Motor neuron (in vitro differentiated cells): Measurements from ENCODE around the gene LTBP1. TPM values are rescaled to one million over a fixed set of nuclear protein-coding genes. Genes with fewer than 3 reads are reported as not detected.
"Not testable (repeated sequence)": the region's sequence is repeated elsewhere in the genome, so short reads cannot be mapped to it uniquely, and the experiment has no call there.

ENCODE experiments used
- ATAC-seq, 8 experiments: fragments of 200-7000 bp; cut with Tn5 transposase; replicated peaks in 6 of 8; 2 replicates each; pipeline ENCODE4 v1.8.0; 2021; ENCODE audit warnings: mild to moderate bottlenecking in 8 of 8, moderate library complexity in 8 of 8
- H3K27ac ChIP-seq, 2 donors: fragments of 250-450 bp; sonication (Bioruptor Pico); 2 replicates each; pipeline ENCODE4 v1.9.0; 2021; ENCODE audit warnings: antibody characterized with exemption in 2 of 2, mild to moderate bottlenecking in 2 of 2, moderate library complexity in 1 of 2
- H3K4me1 ChIP-seq, 2 donors: fragments of 250-450 bp; sonication (Bioruptor Pico); replicated peaks in 1 of 2; 2 replicates each; pipeline ENCODE4 v1.6.1; 2021; ENCODE audit warnings: antibody characterized with exemption in 2 of 2, mild to moderate bottlenecking in 2 of 2, moderate library complexity in 1 of 2
- H3K4me3 ChIP-seq, 5 donors: fragments of 250-450 bp; sonication (Bioruptor Pico); 2 replicates each; pipeline ENCODE4 v1.9.0; 2021; ENCODE audit warnings: antibody characterized with exemption in 5 of 5, mild to moderate bottlenecking in 5 of 5, moderate library complexity in 4 of 5
- WGBS, 10 experiments: fragments of 450-650 bp; shearing (Covaris generic); methylation state at CpG; one replicate each; pipeline ENCODE4 v1.0.0; 2022; 5-methylcytosine and 5-hydroxymethylcytosine counted together
- in situ Hi-C, 9 experiments: fragments of 400-800 bp; cut with MboI; loops; one replicate each; pipeline ENCODE4 v1.15.0; 2021; ENCODE audit warnings: low sequenced_read_pairs in 9 of 9, low pct_unique_long_range_greater_than_20kb in 2 of 9; ENCODE audit not compliant: unreplicated experiment in 9 of 9
- total RNA-seq, 8 experiments: library from RNA; unstranded; fragments of 300-600 nt; gene quantifications; 2 replicates each; pipeline versions ENCODE4 v1.2.3 to v1.2.4, GENCODE V29; 2022

Gene LTBP1
- total RNA-seq, 8 experiments from 2014 or later: 2.8 to 692 (median 20.8) TPM

DNA sequence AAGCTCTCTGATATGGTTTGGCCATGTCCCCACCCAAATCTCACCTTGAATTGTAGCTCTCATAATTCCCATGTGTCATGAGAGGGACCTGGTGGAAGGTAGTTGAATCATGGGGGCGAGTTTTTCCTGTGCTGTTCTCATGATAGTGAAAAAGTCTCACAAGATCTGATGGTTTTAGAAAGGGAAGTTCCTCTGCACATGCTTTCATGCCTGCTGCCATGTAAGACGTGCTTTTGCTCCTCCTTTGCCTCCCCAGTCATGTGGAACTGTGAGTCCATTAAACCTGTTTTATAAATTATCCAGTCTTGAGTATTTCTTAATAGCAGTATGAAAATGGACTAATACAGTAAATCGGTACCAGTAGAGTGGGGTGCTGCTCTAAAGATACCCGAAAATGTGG, 34.9 kb downstream of the LTBP1 start:
- H3K4me3 ChIP-seq: no peak overlapping the region
- no peak for ATAC-seq
- in situ Hi-C loops: no loop called here
- 20 to 100% (median 88%) methylated on average over 1 to 3 of the region's 4 CpGs; no CpG with 5 or more reads in 3 of the 10 experiments for WGBS, 10 experiments
- peaks cover 0 to 3% of the 10 kb centered on the region in 2 donors for H3K4me1 ChIP-seq
- H3K27ac ChIP-seq: no peak overlapping the region

DNA sequence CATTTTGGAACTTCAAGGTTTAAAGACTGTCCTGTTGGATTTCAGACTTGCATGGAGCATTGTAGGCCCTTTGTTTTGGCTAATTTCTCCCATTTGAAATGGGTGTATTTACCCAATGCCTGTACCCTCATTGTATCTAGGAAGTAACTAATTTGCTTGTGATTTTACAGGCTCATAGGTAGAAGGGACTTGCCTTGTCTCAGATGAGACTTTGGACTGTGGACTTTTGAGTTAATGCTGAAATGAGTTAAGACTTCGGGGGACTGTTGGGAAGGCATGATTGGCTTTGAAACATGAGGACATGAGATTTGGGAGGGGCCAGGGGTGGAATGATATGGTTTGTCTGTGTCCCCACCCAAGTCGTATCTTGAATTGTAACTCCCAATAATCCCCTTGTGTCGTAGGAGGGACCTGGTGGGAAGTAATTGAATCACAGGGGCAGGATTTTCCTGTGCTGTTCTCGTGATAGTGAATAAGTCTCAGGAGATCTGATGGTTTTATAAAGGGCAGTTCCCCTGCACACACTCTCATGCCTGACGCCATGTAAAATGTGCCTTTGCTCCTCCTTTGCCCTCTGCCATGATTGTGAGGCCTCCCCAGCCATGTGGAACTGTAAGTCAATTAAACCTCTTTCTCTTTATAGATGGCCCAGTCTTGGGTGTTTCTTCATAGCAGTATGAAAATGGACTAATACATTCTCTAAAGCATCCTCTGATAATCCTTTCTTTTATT, 36.6 kb downstream of the LTBP1 start:
- H3K27ac ChIP-seq, in situ Hi-C loops, H3K4me3 ChIP-seq, H3K4me1 ChIP-seq, ATAC-seq: not testable (repeated sequence)
- 55 to 100% (median 86%) methylated on average over 2 to 5 of the region's 5 CpGs; no CpG with 5 or more reads in 4 of the 10 experiments for WGBS, 10 experiments

DNA sequence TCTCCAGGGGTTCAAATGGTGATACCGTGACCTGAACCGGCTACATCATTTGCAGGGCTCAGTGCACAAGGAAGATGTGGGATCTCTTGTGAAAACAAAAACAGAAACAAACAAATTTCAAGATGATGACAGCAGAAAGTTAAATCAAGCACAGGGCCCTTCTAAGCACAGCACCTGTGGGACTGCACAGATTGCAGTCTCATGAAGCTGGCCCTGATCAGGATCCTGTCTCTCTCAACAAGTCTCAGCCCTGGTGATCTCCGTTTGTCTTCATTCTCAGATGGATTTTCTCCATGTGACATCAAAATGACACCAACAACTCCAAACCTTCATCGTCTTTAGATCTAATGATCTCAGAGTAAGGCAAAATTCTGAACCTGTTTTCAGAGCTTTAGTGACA, 39.7 kb downstream of the LTBP1 start:
- Histone ChIP-seq H3K4me1 (peaks cover 0 to 3% of the 10 kb centered on the region in 2 donors), H3K27ac (no peak overlapping the region), H3K4me3 (no peak overlapping the region)
- 67 to 100% (median 93%) methylated on average over 1 to 4 of the region's 4 CpGs for WGBS, 10 experiments
- in situ Hi-C loops: no loop called here
- ATAC-seq: no peak

DNA sequence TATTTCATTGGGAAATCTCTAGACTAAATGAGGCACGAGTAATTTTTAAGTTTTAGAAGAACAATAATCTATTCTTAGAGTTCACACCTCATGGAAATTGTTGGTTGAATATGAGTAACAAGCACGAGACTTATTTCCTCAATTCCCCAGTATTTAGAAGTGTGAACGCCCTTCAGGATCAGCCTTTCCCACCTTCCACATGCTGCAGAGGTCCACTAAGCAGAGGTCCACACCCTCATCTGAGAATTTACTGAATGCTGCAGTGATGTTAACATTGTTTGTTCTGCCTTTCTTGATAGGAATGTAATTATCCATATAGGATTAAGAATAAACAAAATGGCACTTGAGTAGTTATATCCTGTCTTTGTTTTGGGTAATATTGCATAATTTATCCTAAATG, 41.8 kb downstream of the LTBP1 start:
- in situ Hi-C loops: no loop called here
- ATAC-seq: peak in 3 of 8 experiments; percentile 74 to 90 (median 88)
- H3K4me1 ChIP-seq: peaks cover 0 to 3% of the 10 kb centered on the region in 2 donors
- H3K4me3 ChIP-seq: no peak overlapping the region
- WGBS, 10 experiments: 4 to 95% (median 71%) methylated on average over 2 to 3 of the region's 3 CpGs; no CpG with 5 or more reads in 2 of the 10 experiments
- no peak overlapping the region for H3K27ac ChIP-seq

DNA sequence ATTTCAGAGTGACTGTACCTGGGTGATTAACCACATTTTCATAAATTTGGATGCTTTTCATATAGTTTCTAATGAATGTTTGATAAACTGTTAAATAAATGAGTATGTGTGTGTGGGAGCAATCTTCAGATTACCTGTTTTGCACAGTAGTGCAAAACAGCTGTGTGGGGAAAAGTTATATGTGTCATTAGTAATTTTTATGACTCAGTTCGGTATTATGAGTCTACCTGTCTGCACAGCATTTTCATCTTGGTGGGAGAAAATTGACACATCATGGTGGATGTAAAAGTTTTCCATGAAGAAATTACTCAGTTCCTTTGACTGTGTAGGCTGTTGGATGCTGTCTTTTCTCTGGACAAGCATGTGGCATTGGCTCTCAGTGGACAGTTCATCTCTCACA, 43.8 kb downstream of the LTBP1 start:
- H3K4me1 ChIP-seq: no peaks in the 10 kb centered on the region
- WGBS, 10 experiments: 0% methylated on average over 1 of the region's 1 CpG; no CpG with 5 or more reads in 3 of the 10 experiments
- H3K4me3 ChIP-seq: no peak overlapping the region
- in situ Hi-C loops: no loop called here
- no peak for ATAC-seq
- no peak overlapping the region for H3K27ac ChIP-seq

DNA sequence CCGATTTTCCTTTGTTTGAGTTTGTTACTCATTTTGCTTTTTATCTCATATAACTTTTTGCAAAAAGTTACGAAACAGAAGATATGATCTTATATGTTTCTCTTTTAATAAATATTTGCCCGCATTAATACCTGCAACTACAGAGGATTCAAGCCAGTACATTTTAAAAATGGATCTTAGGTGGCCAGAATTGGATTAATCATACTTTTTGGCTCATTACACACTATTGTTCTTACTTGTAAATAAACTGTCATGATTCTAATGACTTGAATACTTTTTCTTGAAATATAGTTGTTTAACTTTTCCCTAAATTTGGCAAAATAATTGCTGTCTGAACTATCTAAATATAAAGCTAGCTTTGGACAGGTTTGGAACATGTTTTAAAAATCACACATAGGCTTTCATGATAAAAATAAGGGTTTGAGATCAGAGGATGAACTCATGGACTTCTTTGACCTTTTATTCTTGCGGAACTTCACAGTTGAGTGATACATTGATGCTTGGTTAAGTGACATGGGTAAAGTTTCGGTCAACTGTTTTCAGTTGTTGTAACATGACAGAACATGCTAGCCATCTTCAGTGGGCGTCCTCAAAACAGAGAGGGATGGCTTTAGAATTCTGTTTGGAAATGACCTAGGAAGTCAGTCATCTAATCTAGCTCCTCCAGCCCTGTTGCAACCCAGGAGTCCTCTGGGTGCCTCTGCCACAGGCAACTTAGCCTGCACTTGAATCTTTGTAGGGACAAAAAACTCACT, 44.5 kb downstream of the LTBP1 start:
- in situ Hi-C loops: no loop called here
- Histone ChIP-seq H3K4me3 (no peak overlapping the region), H3K27ac (no peak overlapping the region), H3K4me1 (no peaks in the 10 kb centered on the region)
- WGBS, 10 experiments: 63 to 100% (median 91%) methylated on average over 2 to 6 of the region's 6 CpGs; no CpG with 5 or more reads in 1 of the 10 experiments
- ATAC-seq: no peak

DNA sequence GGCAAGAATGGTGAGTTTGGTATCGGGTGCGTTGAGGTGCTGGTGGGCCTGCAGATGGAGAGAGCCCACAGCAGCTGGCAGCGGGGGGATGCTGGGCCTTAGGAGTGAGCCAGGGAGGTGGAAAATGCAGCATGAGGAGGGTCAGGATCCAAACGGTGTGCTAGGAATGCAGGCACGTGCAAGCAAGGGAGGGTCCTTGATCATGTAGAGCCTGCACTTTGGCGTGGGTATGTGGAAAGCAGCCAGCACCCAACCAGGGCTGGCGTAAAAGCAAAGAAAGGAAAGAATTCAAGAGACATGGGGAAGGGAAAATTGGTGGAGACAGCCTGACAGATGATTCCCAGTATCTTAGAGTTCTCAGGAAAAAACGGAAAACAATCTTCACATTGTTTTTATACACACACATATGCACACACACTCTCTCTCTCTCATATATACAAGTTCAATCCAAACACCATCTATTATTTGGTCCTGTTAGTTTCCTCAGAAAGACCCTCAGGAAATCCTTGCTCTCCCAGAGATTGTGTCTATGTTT, 46.3 kb downstream of the LTBP1 start:
- ATAC-seq: peak in 2 of 8 experiments; percentile 4 to 52
- in situ Hi-C loops: no loop called here
- no peak overlapping the region for H3K4me3 ChIP-seq
- WGBS, 10 experiments: 48 to 100% (median 88%) methylated on average over 1 to 6 of the region's 8 CpGs; no CpG with 5 or more reads in 1 of the 10 experiments
- H3K27ac ChIP-seq: no peak overlapping the region
- no peaks in the 10 kb centered on the region for H3K4me1 ChIP-seq

DNA sequence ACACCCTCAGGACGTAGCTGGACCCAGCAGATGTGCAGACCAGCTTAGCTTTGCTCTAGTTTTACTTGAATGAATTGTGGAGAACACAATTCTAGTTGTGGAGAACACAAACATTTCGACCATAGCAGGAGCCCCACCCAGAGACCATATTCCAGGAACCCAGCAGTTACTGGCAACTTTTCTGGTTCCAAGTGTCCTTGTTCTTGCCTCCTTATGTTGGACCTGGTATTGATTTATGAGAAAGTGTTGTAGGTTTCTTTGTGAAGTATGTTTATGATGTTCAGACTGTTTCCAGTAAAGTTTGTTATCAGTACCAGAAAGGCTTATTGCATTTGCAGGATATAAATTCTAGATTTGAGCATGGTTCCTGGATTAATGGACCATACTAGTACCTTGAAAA, 51.0 kb downstream of the LTBP1 start:
- in situ Hi-C loops: no loop called here
- Histone ChIP-seq H3K4me1 (no peaks in the 10 kb centered on the region), H3K27ac (no peak overlapping the region), H3K4me3 (no peak overlapping the region)
- WGBS, 10 experiments: 67 to 80% (median 71%) methylated on average over 1 of the region's 2 CpGs; no CpG with 5 or more reads in 7 of the 10 experiments
- ATAC-seq: peak in 2 of 8 experiments; percentile 17 to 70

DNA sequence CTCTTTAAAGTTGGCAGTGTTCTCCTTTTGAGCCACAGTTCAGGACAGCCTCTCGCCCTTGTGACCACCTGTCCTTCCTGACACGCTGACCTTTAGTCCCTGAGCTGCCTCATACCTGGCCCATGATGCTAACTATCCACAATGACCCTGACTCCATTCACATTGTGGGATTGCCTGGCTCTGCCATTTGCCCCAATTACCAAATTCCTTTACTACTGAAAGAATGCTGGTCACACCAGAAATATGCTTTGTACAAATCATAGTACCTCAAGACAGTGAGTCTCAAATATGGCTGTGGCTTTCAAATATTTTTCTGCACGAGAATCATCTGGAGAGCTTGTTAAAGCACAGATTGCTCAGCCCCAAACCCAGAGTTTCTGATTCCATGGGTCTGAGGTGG, 54.2 kb downstream of the LTBP1 start:
- H3K27ac ChIP-seq: no peak overlapping the region
- no peak for ATAC-seq
- H3K4me1 ChIP-seq: no peaks in the 10 kb centered on the region
- 71 to 100% (median 100%) methylated on average over 1 to 2 of the region's 3 CpGs; no CpG with 5 or more reads in 3 of the 10 experiments for WGBS, 10 experiments
- in situ Hi-C loops: no loop called here
- no peak overlapping the region for H3K4me3 ChIP-seq

DNA sequence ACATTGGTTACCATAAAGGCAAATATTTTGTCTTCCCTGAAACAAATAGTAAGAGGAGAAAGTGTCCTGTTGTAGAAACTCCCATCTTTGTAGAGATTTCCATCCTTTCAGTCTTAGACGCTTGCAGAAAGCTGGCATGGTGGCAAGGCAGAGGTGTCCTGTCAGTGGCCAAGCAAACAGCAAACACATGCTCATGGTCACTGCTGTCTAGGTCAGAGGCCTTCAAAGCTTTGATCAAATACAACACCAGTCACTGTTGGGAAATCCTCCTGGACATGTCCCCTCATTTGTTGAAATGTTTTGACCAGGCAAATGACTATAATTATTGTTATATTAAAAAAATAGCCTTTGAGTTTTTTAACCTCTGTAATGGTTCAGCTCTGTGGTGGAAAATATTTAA, 55.1 kb downstream of the LTBP1 start:
- no peak overlapping the region for H3K27ac ChIP-seq
- H3K4me1 ChIP-seq: peaks cover 0 to 2% of the 10 kb centered on the region in 2 donors
- H3K4me3 ChIP-seq: no peak overlapping the region
- WGBS, 10 experiments: 80 to 86% methylated on average over 1 of the region's 1 CpG; no CpG with 5 or more reads in 8 of the 10 experiments
- no peak for ATAC-seq
- in situ Hi-C loops: no loop called here

DNA sequence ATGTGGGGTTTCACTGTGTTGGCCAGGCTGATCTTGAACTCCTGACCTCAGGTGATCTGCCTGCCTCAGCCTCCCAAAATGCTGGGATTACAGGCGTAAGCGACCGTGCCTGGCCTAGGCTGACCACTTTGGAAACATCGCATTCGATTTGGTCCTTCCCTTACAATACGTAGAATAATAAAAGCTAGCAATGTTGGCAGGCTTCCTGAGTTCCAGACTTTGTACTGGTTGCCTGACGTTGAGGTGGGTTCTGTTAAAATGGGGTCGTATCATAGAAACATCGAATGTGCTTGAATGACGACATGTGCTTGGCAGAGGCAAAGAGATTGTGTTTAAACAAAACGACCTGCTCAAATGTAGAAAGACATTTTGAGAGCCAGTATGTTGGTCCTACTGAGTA, 56.1 kb downstream of the LTBP1 start:
- Histone ChIP-seq H3K4me1 (peaks cover 3 to 4% of the 10 kb centered on the region in 2 donors), H3K4me3 (no peak overlapping the region), H3K27ac (no peak overlapping the region)
- ATAC-seq: peak in 1 of 8 experiments; percentile 74
- WGBS, 10 experiments: 79 to 100% (median 85%) methylated on average over 2 to 11 of the region's 11 CpGs
- in situ Hi-C loops: no loop called here

DNA sequence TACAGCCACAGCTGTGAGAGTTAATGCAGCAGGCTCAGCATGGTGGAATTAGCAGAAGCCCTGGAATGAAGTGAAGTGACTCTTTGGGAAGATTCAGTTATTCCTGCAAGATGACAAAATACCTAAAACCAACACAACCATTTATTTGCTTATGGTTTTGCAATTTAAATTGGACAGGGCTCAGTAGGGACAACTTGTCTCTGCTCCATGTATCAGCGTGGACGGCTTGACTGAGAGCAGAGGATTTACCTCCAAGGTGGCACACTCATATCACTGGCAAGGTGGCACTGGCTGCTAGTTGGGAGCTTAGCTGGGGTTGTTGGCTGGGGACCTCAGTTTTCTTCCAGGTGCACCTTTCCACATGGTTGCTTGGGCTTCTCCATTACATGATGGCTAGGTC, 58.3 kb downstream of the LTBP1 start:
- Histone ChIP-seq H3K4me3 (no peak overlapping the region), H3K4me1 (peaks cover 3 to 4% of the 10 kb centered on the region in 2 donors), H3K27ac (no peak overlapping the region)
- in situ Hi-C loops: no loop called here
- peak in 1 of 8 experiments; percentile 63 for ATAC-seq
- WGBS, 10 experiments: 86 to 100% (median 96%) methylated on average over 1 to 2 of the region's 2 CpGs; no CpG with 5 or more reads in 6 of the 10 experiments

DNA sequence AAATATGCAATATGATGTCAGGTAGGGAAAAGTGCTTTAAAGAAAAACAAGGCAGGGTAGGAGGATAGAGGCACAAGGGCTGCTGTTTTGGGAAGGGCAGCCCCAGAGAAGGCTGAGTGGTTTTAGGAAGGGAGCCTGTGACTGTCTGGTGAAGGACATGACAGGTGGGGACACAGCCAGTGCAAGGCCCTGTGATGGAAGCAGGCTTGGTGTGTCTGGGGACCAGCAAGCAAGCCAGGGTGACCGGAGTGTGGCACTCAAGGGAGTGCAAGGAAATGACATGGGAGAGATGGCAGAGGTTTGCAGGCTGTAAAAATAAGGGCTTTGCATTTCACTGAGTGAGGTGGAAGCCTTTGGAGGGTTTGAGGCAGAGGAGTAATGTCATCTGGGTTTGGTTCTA, 62.0 kb downstream of the LTBP1 start:
- ATAC-seq: no peak
- 83 to 100% (median 100%) methylated on average over 1 of the region's 1 CpG; no CpG with 5 or more reads in 5 of the 10 experiments for WGBS, 10 experiments
- in situ Hi-C loops: no loop called here
- H3K4me1 ChIP-seq: peaks cover 5 to 15% of the 10 kb centered on the region in 2 donors
- no peak overlapping the region for H3K27ac ChIP-seq
- H3K4me3 ChIP-seq: no peak overlapping the region
